HG03175 (cell line): ENCODE measurements around the gene PPP3CA.

Experiments
- ATAC-seq: cut with Tn5 transposase; IDR thresholded peaks from one replicate; pipeline ENCODE4 v1.9.1; 2021; ENCODE audit warnings: mild to moderate bottlenecking, moderate library complexity; ENCODE audit not compliant: unreplicated experiment

PPP3CA gene

GRCh38 chr4:100977746-100978397 is 369.5 kb downstream of the PPP3CA start:
- ATAC-seq: no peak

- no peak for ATAC-seq
Measured at GRCh38 chr4:100977274-100977673, 370.1 kb downstream of the PPP3CA start.
